Measurements from ENCODE around the gene CPT1C. TPM values are rescaled to one million over a fixed set of nuclear protein-coding genes. Genes with fewer than 3 reads are reported as not detected.

CPT1C gene
- total and polyA plus RNA-seq, 4 donors: 0.37 to 0.75 (median 0.59) TPM

DNA sequence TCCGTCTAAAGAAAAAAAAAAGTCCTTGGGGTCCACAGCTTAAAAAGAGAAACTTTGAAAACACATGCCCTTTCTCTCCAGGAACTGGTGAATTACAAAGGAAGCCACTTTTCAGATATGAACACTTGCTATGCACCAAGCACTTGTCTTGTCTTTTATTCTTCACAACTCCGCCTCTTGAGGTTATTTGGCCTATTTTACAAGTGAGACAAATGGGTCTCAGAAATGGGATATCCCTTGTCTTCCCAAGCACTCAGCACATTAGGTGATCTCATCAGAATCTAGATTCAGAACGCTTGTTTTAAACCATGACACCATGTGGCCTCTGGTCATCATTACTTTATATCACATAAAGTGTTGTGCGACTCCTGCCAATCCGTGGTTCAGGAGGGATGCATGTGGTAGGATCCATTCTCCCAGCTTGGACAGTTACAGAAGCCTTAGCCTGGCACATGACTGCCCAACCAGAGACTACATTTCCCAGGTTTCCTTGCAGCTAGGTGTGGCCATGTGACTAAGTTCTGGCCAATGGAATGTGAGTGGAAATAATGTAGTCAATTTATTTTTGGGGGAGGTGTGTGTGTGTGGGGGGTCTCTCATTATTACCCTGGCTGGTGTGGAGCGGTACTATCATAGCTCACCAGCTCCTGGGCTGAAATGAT lies 58.3 kb downstream of the CPT1C start (continued):
- TF ChIP-seq, protein P1, sequence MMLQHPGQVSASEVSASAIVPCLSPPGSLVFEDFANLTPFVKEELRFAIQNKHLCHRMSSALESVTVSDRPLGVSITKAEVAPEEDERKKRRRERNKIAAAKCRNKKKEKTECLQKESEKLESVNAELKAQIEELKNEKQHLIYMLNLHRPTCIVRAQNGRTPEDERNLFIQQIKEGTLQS (IDR thresholded peaks at IDR 0.05): no peak
- TF ChIP-seq, protein P2, sequence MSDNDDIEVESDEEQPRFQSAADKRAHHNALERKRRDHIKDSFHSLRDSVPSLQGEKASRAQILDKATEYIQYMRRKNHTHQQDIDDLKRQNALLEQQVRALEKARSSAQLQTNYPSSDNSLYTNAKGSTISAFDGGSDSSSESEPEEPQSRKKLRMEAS (IDR thresholded peaks at IDR 0.05): no peak
- no peak for TF ChIP-seq EGR1 (IDR thresholded peaks at IDR 0.05; ENCODE audit: low read depth in 2 of 2)
- TF ChIP-seq, protein P3, sequence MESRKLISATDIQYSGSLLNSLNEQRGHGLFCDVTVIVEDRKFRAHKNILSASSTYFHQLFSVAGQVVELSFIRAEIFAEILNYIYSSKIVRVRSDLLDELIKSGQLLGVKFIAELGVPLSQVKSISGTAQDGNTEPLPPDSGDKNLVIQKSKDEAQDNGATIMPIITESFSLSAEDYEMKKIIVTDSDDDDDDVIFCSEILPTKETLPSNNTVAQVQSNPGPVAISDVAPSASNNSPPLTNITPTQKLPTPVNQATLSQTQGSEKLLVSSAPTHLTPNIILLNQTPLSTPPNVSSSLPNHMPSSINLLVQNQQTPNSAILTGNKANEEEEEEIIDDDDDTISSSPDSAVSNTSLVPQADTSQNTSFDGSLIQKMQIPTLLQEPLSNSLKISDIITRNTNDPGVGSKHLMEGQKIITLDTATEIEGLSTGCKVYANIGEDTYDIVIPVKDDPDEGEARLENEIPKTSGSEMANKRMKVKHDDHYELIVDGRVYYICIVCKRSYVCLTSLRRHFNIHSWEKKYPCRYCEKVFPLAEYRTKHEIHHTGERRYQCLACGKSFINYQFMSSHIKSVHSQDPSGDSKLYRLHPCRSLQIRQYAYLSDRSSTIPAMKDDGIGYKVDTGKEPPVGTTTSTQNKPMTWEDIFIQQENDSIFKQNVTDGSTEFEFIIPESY (IDR thresholded peaks at IDR 0.05): no peak
- no peak for TF ChIP-seq RAD21 (IDR thresholded peaks at IDR 0.05)
- no peak for TF ChIP-seq GABPA (IDR thresholded peaks at IDR 0.05 in 1 of 2, conservative IDR thresholded peaks at IDR 0.05 in 1 of 2)

DNA sequence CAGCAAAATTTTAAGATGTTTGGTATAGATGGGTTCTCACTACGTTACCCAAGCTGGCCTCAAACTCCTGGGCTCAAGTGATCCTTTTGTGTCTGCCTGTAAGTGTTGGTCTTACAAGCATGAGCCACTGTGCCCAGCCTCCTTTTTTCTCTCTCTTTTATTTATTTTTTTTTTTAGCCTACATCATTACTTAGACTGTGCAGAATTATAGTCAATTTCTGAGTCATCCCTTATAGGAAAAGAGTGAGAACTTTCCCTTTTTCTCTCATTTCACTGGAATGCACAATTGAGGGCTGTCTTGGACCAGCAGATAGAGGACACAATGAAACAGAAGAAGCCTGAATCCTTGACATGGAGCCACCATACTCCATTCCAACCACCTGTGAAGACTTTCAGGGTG lies 58.9 kb downstream of the CPT1C start:
- no peak for DNase-seq (ENCODE audit: low spot score)
- no peaks in the 10 kb centered on the region for H3K9me3 ChIP-seq (ENCODE audit: control insufficient read depth in 4 of 4, low read length in 3 of 4)
- H3K4me3 ChIP-seq (ENCODE audit: low read depth in 1 of 3, low read length in 3 of 3): no peak overlapping the region
- WGBS: 86% methylated on average over 1 of the region's 1 CpG
- H3K36me3 ChIP-seq (ENCODE audit: control insufficient read depth in 4 of 4, insufficient read depth in 3 of 4, low read depth in 1 of 4, low read length in 3 of 4): no peaks in the 10 kb centered on the region
- H3K9ac ChIP-seq (ENCODE audit: low read depth in 1 of 2, low read length in 2 of 2): no peak overlapping the region
- TF ChIP-seq RXRA (IDR thresholded peaks at IDR 0.05) (no peak), NR2F2 (IDR thresholded peaks at IDR 0.05) (no peak), HNF4G (IDR thresholded peaks at IDR 0.05) (no peak), HNF4A (conservative IDR thresholded peaks at IDR 0.05) (no peak), RAD21 (IDR thresholded peaks at IDR 0.05) (no peak), FOXA2 (IDR thresholded peaks at IDR 0.05) (no peak), YY1 (IDR thresholded peaks at IDR 0.05) (no peak), FOXA1 (IDR thresholded peaks at IDR 0.05) (no peak), SP1 (IDR thresholded peaks at IDR 0.05) (no peak), TAF1 (conservative IDR thresholded peaks at IDR 0.05) (no peak)
- TF ChIP-seq, protein P2 (IDR thresholded peaks at IDR 0.05): no peak
- TF ChIP-seq, protein P3 (IDR thresholded peaks at IDR 0.05): no peak
- TF ChIP-seq, protein P4, sequence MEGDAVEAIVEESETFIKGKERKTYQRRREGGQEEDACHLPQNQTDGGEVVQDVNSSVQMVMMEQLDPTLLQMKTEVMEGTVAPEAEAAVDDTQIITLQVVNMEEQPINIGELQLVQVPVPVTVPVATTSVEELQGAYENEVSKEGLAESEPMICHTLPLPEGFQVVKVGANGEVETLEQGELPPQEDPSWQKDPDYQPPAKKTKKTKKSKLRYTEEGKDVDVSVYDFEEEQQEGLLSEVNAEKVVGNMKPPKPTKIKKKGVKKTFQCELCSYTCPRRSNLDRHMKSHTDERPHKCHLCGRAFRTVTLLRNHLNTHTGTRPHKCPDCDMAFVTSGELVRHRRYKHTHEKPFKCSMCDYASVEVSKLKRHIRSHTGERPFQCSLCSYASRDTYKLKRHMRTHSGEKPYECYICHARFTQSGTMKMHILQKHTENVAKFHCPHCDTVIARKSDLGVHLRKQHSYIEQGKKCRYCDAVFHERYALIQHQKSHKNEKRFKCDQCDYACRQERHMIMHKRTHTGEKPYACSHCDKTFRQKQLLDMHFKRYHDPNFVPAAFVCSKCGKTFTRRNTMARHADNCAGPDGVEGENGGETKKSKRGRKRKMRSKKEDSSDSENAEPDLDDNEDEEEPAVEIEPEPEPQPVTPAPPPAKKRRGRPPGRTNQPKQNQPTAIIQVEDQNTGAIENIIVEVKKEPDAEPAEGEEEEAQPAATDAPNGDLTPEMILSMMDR (IDR thresholded peaks at IDR 0.05; ENCODE audit: low read depth, low read length, missing input control): no peak
- TF ChIP-seq, protein P1 (IDR thresholded peaks at IDR 0.05): no peak
- H3K27me3 ChIP-seq (ENCODE audit: control insufficient read depth in 4 of 4, insufficient read depth in 4 of 4, low read length in 3 of 4): no peaks in the 10 kb centered on the region
- peaks cover 0 to 1% (median 0%) of the 10 kb centered on the region in 4 donors for H3K4me1 ChIP-seq (ENCODE audit: control insufficient read depth in 4 of 4, insufficient read depth in 4 of 4, low read length in 3 of 4)
- no peak overlapping the region for H3K27ac ChIP-seq (ENCODE audit: low read depth in 1 of 2, low read length in 2 of 2)

Data from liver (tissue), 9 donors.